ENCODE measurements around the gene ACVR1C. TPM values are rescaled to one million over a fixed set of nuclear protein-coding genes. Genes with fewer than 3 reads are reported as not detected.

Gene ACVR1C
- total RNA-seq, 1 experiment from 2014 or later = not detected

DNA sequence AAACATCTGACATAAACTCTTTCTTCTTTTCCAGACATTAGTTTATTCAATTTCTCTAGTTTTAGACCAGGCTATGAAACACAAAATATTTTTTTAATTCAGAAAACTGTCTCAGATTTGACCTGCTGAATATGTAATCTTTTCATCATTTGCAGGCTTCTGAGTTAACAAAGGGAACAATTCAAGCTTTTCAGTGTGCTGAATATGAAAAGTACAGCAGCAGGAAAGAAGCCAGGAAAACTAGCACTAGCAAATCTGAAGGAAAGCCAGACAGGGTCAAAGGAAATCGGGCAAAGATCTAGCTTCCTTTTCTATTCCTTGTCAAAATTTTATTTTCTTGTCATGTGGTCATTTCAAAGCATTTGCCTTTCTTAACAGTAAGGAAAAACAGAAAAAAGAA is 35.3 kb downstream of the ACVR1C start:
- no peaks in the 10 kb centered on the region for H3K27me3 ChIP-seq (ENCODE audit: control insufficient read depth, insufficient read depth, low read length)
- no peaks in the 10 kb centered on the region for H3K36me3 ChIP-seq (ENCODE audit: control insufficient read depth, insufficient read depth, low read length)
- intact Hi-C loops (cut with micrococcal nuclease; ENCODE audit: unreplicated experiment) = loop anchor here (10.0 kb wide), 1 partner anchor 99 kb away; no protein-coding TSS in a partner anchor
- ATAC-seq (no peak), DNase-seq (ENCODE audit: low read depth, low spot score) (no peak)
- no peaks in the 10 kb centered on the region for H3K4me1 ChIP-seq (ENCODE audit: control insufficient read depth, insufficient read depth, low read length)
- H3K9me3 ChIP-seq (ENCODE audit: control insufficient read depth, insufficient read depth, low read depth, low read length) = no peaks in the 10 kb centered on the region
- H3K4me3 ChIP-seq (ENCODE audit: low read depth in 2 of 2, low read length in 2 of 2) = no peak overlapping the region
- in situ Hi-C loops (cut with HindIII; ENCODE audit: low pct_unique_long_range_greater_than_20kb, low sequenced_read_pairs) = no loop called here
- no peak overlapping the region for H3K27ac ChIP-seq (ENCODE audit: low read length)
- POLR2A ChIA-PET = no interaction called here
- CTCF ChIA-PET = no interaction called here
- TF ChIP-seq, protein P1, sequence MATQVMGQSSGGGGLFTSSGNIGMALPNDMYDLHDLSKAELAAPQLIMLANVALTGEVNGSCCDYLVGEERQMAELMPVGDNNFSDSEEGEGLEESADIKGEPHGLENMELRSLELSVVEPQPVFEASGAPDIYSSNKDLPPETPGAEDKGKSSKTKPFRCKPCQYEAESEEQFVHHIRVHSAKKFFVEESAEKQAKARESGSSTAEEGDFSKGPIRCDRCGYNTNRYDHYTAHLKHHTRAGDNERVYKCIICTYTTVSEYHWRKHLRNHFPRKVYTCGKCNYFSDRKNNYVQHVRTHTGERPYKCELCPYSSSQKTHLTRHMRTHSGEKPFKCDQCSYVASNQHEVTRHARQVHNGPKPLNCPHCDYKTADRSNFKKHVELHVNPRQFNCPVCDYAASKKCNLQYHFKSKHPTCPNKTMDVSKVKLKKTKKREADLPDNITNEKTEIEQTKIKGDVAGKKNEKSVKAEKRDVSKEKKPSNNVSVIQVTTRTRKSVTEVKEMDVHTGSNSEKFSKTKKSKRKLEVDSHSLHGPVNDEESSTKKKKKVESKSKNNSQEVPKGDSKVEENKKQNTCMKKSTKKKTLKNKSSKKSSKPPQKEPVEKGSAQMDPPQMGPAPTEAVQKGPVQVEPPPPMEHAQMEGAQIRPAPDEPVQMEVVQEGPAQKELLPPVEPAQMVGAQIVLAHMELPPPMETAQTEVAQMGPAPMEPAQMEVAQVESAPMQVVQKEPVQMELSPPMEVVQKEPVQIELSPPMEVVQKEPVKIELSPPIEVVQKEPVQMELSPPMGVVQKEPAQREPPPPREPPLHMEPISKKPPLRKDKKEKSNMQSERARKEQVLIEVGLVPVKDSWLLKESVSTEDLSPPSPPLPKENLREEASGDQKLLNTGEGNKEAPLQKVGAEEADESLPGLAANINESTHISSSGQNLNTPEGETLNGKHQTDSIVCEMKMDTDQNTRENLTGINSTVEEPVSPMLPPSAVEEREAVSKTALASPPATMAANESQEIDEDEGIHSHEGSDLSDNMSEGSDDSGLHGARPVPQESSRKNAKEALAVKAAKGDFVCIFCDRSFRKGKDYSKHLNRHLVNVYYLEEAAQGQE (IDR thresholded peaks at IDR 0.05; ENCODE audit: insufficient read depth in 1 of 2, low read depth in 2 of 2, low read length in 1 of 2) = no peak
- no peak for TF ChIP-seq CTCF (IDR thresholded peaks at IDR 0.05)
- TF ChIP-seq SIN3A (IDR thresholded peaks at IDR 0.05; ENCODE audit: borderline replicate concordance, insufficient read depth, low read depth, low read length) = no peak
- TF ChIP-seq TCF7L2 (IDR thresholded peaks at IDR 0.05; ENCODE audit: low read depth, low read length) = no peak
- no peak for TF ChIP-seq POLR2AphosphoS5 (IDR thresholded peaks at IDR 0.05; ENCODE audit: low read depth, low read length)
- no TSS peak for BruUV-seq (replicated peaks)

GRCh38 chr2:157592948-157593347 is 35.7 kb downstream of the ACVR1C start:
- ATAC-seq = no peak
- no peak overlapping the region for H3K27ac ChIP-seq (ENCODE audit: low read length)
- H3K27me3 ChIP-seq (ENCODE audit: control insufficient read depth, insufficient read depth, low read length) = no peaks in the 10 kb centered on the region
- CTCF ChIA-PET = no interaction called here
- H3K36me3 ChIP-seq (ENCODE audit: control insufficient read depth, insufficient read depth, low read length) = no peaks in the 10 kb centered on the region
- no peak for TF ChIP-seq SIN3A (IDR thresholded peaks at IDR 0.05; ENCODE audit: borderline replicate concordance, insufficient read depth, low read depth, low read length)
- peak; percentile 14; the same call in 1 of the 2 replicates for TF ChIP-seq CTCF (IDR thresholded peaks at IDR 0.05)
- no peak overlapping the region for H3K4me3 ChIP-seq (ENCODE audit: low read depth in 2 of 2, low read length in 2 of 2)
- no peaks in the 10 kb centered on the region for H3K4me1 ChIP-seq (ENCODE audit: control insufficient read depth, insufficient read depth, low read length)
- POLR2A ChIA-PET = no interaction called here
- no TSS peak for BruUV-seq (replicated peaks)
- in situ Hi-C loops (cut with HindIII; ENCODE audit: low pct_unique_long_range_greater_than_20kb, low sequenced_read_pairs) (no loop called here), intact Hi-C loops (cut with micrococcal nuclease; ENCODE audit: unreplicated experiment) (loop anchor here (10.0 kb wide), 1 partner anchor 98 kb away; no protein-coding TSS in a partner anchor)
- no peak for DNase-seq (ENCODE audit: low read depth, low spot score)
- no peaks in the 10 kb centered on the region for H3K9me3 ChIP-seq (ENCODE audit: control insufficient read depth, insufficient read depth, low read depth, low read length)
